ENCODE measurements around the gene FLT1.

Gene FLT1

DNA sequence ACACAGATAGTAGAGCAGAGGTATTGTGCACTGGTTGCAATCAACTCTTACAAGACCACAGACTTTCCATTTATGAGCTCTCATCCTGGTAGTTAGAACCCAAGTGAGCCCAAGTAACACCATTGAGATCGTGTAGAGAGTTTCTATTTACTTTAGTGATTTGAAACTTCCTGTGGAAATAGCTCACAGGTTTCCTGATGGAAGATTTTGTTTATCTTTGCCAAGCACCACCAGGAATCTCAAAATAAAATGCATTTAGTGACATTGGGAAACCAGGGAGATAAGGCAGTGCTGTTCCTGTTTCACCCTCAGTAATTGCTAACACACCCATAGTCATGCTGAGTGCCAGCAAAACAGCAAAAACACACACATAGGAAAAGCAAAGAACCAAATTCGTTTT is 102.5 kb downstream of the FLT1 start:
- DNase-seq (ENCODE audit: low spot score) = no peak

DNA sequence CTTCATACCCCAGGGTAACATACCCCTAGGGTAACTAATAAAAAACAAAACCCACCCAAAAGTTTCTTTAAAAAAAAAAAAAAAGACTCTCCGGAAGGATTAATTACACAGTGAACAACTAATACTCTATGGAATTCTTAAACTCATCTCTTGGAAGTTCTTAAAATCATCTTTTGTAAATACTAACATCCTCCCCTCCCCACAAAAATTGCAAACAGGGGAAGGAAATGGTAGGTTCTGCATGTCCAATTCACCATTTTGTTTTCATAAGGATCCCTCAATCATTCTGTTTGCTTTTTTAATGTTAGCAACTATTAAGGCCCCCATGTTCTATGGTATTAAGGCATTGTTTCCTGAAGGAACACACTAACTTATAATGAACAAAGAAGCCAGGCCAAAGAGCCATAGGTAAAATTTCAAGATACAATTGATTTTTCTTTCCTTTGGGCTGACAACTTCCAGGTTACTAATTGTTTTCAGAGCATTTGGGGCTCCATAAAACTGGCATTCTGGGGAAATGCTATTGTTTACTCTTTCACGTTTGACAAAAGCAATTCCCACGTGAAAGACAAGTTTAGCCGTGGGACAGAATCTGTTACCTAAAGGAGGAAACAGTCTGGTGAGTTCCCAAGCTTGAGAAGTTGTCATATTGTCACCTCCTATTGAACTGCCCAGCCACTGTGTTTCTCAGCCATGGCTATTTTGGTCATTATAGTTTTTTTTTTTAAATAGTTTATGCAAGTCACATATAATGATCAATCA is 107.0 kb downstream of the FLT1 start:
- DNase-seq (ENCODE audit: low spot score) = no peak

DNA sequence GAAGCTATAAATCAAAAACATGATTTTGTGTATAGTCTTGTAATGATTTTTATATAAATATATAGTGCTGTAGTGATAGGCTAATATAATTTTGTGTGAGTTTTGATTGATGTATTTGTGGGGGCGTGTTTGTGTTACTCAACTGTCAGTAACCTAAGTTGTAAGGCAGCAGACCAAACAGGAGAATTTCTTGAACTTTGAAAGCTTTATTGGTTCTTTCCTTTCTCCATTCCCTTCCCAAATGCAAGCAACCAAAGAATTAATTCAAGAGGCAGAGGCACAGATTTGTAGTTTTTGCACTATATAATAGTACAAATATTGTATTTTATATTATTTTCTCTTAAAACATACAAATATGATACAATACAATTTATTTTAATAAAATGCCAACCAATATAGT is 109.6 kb downstream of the FLT1 start:
- DNase-seq (ENCODE audit: low spot score) = no peak

DNA sequence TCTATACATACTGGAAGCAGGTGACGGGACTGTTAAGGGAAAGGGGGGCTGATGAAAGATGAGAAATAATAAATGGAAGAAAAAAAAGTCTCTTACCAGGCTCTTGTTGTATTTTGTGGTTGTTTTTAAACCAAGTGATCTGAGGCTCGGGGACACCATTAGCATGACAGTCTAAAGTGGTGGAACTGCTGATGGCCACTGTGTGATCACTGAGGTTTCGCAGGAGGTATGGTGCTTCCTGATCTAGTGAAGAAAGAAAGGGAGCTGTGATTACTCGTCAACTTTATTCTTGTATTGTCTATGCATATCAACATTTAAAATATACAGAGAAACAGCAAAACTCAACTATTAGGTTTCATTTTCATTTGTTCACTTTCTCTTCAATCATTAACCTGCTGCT is 110.1 kb downstream of the FLT1 start:
- no peak for DNase-seq (ENCODE audit: low spot score)

DNA sequence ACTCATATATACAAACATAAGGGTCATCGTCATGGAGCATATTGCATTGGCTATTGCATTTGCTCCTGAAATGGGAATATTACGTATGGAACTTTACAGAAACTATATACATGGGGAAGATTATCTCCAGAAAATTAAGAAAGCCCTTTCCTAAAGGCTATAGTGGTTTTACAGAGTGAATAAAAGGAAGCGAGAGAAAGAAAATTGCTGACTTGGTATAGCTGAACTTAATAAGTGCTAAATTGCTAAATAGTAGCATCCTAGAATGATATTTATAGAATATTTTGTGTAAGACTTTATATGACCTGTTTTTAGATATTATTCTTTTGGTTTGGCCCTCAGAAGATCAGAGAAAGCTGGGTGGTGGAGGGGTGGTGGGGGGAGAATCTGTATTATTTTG is 114.6 kb downstream of the FLT1 start:
- no peak for DNase-seq (ENCODE audit: low spot score)

DNA sequence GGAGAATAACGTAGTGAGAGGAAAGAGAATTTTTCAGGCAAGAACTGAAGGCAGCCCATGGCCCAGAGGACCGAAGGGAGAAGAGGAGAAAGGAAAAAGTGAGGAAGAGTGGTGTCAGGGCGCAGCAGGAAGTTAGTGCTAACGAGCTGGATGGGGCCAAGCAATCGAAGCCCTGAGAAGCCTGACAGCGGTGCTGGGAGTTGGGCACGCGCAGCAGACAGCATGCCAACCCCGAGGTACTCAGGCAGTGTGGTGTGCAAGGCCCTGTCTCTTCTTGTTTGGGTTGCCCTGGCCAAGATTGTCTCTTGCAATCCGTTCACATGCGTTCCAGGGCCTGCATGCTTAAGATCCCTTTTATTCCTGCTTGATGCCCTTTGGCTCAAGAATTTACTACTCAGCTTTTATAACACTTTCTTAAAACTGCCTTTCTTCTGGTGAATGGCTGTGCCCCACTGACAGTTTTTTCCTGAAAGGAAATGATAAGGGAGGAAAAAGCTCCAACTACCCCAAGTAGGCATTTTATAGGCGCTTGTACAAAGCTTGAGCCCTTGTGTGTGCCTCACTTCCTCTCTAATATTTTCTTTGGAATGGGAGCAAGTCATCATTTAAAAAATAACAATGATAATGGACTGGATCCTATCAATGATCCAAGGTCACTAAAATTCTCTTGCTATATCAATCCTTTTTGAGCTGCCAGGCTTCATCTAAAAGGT is 115.4 kb downstream of the FLT1 start:
- no peak for DNase-seq (ENCODE audit: low spot score)

DNA sequence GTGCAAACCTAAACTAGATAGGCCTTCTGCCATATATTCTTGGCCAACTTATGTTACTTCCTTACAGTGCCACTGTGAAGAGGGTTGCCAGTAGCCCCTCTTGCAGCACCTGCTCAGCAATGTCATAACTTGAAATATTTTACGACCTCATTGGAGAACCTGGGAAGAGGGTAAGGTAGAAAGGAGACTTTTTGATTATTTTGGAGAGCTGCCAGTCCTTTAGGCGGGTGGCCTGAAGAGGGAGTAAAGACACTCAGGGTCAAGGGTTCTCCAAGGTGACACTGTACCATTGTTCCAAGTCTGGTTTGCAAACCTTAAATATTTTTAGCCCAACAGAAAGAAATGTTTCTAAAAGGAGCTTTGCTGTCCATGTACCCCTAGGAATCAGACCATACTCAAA is 118.3 kb downstream of the FLT1 start:
- no peak for DNase-seq (ENCODE audit: low spot score)

DNA sequence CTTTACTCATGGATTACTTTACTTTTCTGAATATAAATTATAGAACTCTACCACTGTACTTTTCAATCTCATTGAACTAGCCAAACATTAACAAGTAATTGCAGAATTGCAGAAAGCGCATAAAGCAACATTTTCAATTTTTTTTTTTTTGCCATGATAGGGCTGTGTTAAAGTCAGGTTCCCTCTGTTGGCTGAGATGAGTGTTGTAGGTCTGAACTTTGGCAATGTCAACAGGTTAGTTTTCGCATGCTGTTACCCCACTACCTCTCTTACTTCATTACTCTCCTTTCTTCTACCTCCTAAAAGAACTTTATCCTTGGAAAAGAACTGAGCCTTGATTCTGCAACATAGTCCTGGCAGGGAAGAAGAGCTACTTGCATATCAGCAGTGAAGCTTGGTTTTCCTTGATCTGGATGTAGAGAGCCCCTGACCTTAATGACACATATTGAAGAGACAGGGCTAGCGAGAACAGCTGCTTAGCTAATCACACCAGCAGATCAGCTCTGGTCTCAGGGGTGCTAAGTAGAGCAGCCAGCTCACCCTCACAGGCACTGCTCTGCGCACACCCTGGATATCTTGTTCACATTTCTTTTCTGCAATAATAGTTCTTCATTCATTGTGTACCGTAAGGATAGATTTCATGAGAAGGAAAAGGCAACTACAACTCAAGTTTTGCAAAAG is 119.5 kb downstream of the FLT1 start:
- DNase-seq (ENCODE audit: low spot score) = no peak

DNA sequence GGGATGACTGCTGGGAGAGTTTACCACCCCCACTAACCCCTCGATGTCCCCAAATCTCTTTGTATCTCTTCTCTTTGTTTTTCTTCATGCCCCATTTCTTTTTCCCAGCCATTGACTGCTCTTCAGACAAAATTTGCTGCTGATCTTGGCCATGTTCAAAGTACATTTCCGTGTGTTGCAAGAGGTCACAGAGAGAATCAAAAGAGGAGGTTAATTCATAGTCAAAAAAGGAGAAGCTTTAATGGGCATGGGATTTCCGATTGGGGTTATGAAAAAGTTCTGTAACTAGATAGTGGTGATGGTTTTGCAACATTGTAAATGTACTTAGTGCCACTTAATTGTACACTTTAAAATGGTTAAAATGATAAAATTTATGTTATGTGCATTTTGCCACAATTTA is 121.1 kb downstream of the FLT1 start:
- DNase-seq (ENCODE audit: low spot score) = no peak

DNA sequence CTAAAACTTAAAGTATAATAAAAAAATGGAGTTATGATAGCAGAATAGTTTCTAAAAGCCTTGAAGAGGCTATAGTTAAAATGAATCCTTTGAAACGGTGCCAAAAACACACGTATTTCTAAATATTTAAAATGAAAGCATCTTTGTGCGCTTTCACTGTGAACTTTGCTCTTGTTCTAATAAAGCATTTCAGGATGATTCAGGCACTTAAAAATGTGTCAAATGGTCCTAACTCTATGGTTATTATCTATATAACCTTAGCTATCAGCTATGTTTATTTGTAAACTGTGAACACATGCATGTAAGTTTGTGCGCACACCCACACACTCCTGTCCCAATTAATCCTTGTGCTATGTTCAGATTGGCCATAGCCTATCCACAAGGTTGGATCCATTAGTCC is 124.5 kb downstream of the FLT1 start:
- no peak for DNase-seq (ENCODE audit: low spot score)

DNA sequence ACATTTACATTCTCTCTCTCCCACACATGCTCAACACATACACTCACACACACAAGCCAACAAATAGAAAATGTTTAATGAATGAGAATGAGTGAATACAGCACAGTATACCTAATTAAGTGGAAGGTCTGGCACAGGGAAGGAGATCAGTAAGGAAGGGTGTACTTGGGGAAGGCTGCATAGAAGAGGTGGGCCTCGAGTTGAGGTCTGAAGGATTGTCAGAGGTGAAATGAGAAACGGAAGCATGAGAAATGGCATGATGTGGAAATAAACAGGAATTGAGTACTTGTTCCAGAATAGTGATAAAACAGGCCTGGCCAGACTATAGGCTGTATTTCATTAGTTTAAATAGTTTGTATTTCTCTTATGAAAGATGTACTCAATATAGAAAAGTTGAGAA is 136.2 kb downstream of the FLT1 start:
- DNase-seq (ENCODE audit: low spot score) = no peak

DNA sequence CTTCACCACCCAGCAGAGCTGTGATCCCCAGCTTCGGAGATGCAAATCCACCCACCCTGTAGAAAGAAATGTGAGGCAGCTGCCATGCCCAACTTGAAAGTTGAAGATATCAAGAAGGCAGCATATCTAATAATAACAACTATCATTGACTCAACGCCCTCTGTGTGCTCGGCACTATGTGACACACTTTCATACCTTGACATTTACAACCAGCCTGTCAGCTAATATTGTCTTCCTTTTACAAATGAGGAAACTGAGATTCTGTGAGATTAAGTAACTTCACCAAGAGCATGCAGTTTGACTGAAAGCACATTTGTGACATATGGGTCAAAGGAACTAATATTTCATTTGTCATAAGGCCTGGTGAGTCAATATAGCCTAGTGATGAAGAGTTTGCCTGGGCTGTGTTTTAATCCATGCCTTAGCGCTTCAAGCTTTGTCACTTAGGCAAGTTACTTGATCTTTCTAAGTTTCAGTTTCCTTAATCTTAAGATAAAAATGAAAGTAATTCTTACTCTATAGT is 137.0 kb downstream of the FLT1 start:
- DNase-seq (ENCODE audit: low spot score) = no peak

DNA sequence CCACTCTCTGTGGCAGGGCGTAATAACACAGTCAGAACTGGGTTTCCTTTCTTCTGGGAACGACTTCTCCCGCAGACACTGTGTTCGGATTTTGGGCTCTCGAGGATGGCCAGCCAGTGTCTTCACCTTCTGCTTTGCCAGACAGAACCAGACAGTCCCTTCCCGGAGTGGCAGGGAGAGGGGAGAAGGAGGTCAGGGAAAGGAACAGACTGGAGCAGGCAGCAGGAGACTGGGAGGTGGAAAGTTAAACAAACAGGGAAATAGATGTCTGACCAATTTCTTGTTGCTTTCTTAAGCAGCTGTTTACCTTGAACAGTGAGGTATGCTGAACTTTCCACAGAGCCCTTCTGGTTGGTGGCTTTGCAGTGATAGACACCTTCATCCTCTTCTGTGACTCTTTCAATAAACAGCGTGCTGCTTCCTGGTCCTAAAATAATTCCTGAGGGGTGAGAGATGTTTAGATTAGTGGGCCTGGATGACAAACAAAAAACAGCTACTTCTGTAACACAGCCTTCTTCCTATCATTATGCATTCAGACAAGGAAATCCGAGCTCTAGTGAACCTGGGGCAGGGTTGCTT is 137.6 kb downstream of the FLT1 start:
- no peak for DNase-seq (ENCODE audit: low spot score)

DNA sequence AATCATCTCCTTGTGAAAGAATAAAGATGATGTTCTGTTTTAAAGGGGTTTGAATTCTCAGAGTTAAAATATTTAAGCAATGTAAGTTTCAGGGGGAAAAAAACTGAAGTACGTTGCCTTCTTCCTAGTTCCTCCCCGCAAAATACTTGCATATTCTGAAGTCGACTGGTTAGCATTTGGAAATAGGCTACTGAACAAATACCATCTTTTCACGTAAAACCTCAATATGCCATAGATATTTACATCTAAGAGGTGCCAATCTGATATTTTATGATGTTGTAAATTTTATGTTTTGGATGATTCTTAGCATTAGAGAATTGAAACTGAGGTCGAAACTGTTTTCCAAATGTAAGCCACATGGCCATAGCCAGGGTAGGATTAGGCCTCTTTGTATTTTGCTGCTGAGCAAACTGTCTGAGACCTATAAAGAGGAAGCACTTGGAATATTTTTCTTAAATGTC is 138.3 kb downstream of the FLT1 start:
- no peak for DNase-seq (ENCODE audit: low spot score)

DNA sequence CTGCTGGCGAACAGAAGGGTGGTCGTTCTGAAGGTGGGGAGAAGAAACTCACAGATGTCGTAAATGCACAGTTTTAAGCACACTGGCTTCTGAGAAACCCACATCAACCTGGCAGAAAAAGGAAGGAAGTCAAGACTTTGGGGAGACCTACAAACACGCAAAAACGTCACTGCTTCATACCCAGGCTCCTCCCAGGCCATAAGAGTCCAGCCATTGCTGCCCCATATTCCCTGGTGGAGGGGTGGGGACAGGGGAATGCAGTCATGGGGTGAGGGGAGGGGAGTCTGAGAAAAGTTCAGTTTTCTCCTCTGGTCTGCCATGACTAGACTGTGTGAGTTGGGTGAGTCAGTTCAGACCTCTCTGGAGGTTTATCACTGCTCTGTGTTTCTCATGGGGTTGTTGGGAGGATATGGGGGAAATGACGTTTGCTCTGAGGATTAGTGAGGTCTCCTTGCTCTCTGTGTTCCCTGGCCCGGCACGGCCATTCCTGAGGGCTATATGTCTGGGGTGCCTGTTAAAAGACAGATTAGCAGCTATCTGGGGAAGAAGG is 139.0 kb downstream of the FLT1 start:
- peak; percentile 43 for DNase-seq (ENCODE audit: low spot score)

DNA sequence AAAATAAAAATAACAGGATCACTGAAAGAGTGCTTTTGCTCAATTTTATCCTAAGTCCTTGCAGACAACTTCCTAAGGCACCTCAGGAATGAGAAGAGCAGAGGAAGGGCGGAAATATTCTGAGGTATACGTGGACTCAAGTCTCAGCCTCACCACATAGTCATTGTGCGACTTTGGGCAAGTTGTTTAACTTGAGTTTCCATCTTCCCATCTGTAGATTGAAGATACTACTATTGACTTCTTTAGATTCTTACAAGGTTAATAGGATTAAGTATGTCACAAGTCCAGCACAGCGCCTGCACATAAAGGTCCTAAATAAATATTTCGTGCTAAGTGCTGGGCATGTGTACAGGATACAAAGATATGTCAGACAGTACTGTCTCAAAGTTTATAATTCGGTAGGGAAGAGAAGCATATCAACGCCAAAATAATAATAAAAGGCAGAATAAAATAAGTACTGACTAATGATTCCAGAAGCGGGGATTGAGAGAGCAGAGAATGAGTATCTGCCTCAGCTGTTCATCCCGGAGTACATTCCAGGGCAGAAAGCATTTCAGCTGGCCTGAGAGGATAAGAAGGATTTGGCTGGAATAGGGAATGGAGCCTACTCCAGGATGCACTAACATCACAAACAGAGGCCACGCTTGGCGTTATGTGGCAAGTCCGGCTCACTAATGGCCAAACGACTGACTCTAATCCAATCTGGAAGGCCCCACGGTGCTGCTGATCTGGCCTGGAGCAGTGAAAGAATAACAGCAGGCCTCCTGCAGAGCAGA is 139.7 kb downstream of the FLT1 start:
- DNase-seq (ENCODE audit: low spot score) = no peak

DNA sequence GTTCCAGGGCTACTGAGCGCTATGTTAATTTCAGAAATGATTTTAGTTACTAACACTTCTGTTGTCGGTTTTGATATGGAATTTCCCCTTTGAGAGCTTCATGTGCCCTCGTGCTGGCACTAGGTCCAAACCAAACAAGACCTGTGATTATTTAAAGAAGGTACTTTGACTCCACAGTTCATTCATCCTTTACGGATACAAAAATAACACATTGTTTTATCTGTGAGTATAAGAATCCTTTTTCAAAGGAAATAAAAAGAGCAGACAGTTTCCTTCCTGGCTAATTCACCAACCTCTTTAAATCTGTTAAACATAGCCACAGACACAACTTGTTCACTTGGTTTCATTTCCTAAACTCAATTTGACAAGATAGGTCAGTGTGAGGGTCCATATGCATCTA is 141.2 kb downstream of the FLT1 start:
- DNase-seq (ENCODE audit: low spot score) = no peak

DNA sequence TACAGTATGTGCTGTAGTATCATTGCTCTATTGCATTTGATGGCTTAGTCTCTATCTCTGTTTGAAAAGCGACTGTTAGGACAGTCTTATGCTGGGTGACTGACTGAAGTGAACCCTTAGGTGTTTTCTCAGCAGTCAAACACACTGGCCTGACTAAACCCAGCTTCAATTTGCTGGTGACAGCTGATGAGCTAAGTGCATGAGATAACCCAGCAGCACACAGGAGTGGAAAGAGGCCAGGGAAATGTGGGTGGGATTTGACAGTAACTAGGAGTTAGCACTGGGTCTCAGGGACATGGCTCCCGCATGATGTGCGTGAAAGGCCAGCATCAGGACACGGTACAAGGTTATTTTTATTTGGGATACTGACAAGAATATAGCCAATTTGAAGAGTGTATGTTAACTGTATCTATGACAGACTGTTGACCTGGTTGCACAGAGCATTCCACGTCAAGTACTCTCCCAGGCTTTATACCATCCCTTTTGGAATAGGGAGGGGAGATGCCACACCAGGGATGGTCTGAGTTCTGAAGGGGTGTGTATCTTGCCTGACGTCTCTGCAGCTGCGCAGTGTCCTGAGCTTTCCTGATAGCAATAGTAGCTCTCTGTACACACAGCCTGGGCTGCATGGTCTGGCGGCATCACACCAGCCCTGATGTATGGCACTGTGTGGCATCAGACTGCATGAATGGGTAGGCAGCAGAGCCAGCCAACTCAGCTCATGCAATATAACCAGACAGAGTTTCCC is 144.8 kb downstream of the FLT1 start:
- DNase-seq (ENCODE audit: low spot score) = no peak

DNA sequence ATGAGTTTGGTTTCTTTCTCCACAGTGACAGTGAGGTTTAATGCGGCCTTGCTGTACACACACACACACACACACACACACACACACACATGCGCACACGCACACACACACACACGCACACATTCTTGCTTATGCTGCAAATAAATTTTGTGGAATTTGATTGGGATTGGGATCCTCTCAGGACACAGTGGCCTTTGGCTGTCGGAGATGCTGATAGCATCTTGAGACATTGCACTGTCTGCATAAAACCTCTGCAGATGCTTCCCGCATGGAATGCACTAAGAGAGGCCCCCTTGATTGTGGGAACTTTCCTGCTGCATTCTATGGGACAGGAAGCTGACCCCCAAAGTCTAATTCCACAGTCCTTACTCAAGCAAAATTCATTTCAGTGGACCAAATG is 145.6 kb downstream of the FLT1 start:
- no peak for DNase-seq (ENCODE audit: low spot score)

DNA sequence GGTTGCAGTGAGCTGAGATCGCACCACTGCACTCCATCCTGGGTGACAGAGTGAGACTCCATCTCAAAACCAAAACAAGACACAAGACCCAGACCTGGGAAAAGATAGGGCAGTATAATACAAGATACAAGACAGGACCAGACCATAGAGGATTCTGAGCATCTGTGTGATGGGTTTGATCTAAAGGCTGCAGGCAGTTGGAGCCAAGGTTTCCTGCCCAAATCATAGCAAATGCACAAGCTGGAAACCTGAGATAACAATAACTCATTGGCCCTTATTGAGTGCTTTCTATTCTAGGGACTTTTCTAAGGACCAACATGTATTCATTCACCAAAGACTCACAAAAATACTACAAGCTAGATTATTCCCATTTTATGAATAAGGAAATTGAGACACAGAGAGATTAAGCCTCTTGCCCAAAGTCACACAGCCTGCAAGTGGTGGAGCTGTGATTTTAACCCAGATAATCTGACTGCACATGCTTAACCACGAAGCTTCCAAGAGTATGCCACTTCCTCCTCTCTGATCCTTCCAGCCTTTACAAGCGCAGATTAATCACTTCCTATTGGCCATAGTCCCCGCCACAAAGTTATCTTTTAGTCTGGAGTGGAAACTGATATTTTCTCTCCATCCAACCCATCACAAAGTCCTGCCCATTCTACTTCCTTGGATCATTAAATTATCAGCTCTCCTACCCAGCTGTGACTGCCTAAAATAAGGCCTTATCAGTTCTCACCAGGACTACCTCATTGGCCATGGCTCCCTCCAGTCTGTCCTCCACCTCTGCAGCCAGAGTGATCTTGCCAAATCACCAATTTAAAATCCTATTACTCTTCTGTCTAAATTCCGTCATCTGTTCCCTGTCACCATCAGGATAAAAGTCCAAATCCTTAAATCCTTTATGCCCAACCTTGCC is 147.2 kb downstream of the FLT1 start:
- no peak for DNase-seq (ENCODE audit: low spot score)
